ENCODE measurements around the gene NAGS. TPM values are rescaled to one million over a fixed set of nuclear protein-coding genes. Genes with fewer than 3 reads are reported as not detected.
"Not testable (repeated sequence)": the region's sequence is repeated elsewhere in the genome, so short reads cannot be mapped to it uniquely, and the experiment has no call there.

Gene NAGS
- polyA plus RNA-seq, 2 of the 4 experiments (the other 2 are of a cell fraction): 0.66 to 0.88 TPM

DNA sequence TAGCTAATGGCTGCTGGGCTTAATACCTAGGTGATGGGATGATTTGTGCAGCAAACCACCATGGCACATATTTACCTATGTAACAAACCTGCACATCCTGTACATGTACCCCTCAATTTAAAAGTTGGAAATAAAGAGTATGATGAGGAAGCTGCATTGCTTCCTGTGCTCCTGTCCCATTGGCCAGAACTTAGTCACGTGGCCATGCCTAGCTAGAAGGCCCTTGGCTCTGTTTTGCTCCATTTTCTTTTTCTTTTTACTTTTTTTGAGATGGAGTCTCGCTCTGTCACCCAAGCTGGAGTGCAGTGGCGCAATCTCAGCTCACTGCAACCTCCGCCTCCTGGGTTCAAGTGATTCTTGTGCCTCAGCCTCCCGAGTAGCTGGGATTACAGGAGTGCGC lies 43.1 kb upstream of the NAGS start:
- CTCF ChIA-PET: interaction anchor here (1.0 to 1.9 kb wide), 12 partner anchors 9 to 267 kb away, joined by 3 to 13 read pairs (median 4); no protein-coding TSS in a partner anchor

DNA sequence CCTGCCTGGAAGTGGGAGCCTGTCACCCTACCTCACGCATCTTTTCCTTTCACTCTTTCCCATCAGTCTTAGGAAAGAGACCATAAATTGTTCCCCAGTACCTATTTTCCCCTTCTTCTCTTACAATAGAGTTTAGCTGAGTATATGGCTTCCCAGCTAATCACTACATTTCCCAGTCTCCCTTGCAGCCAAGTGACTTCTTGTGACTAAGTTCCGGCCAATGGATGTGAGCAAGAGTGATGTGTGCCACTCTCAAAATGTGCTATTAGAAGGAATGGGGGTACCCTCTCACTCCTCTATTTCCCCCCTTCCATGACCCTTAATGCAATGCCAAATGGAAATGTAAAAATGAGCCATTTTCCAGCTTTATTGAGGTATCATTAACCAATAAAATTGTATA lies 42.5 kb upstream of the NAGS start:
- Histone ChIP-seq H3K4me3 (no peak overlapping the region), H3K9me3 (no peaks in the 10 kb centered on the region), H3K4me1 (no peaks in the 10 kb centered on the region), H3K27ac (no peak overlapping the region), H3K4me2 (no peak overlapping the region)
- TF ChIP-seq CBX8 (IDR thresholded peaks at IDR 0.05) (no peak), CBX2 (IDR thresholded peaks at IDR 0.05; ENCODE audit: borderline replicate concordance, low read depth) (no peak), MAFK (IDR thresholded peaks at IDR 0.05; ENCODE audit: partially characterized antibody) (no peak), ESRRA (IDR thresholded peaks at IDR 0.05; ENCODE audit: borderline replicate concordance, low read length) (no peak), RARB (CRISPR knock-in tag; IDR thresholded peaks at IDR 0.05) (no peak), MAZ (IDR thresholded peaks at IDR 0.05; ENCODE audit: borderline replicate concordance, low read depth, low read length) (no peak), GATA3 (IDR thresholded peaks at IDR 0.05; ENCODE audit: borderline replicate concordance) (no peak), HOXB5 (CRISPR knock-in tag; IDR thresholded peaks at IDR 0.05) (no peak), PHF8 (IDR thresholded peaks at IDR 0.05; ENCODE audit: borderline replicate concordance, low read depth) (no peak), EP300 (IDR thresholded peaks at IDR 0.05) (no peak), ZC3H11A (IDR thresholded peaks at IDR 0.05) (no peak), JUN (IDR thresholded peaks at IDR 0.05) (no peak), CHD4 (IDR thresholded peaks at IDR 0.05; ENCODE audit: borderline replicate concordance) (no peak), POLR2AphosphoS2 (conservative IDR thresholded peaks at IDR 0.05; ENCODE audit: low read length) (no peak)
- TF ChIP-seq, protein P1, sequence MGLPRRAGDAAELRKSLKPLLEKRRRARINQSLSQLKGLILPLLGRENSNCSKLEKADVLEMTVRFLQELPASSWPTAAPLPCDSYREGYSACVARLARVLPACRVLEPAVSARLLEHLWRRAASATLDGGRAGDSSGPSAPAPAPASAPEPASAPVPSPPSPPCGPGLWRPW (IDR thresholded peaks at IDR 0.05): no peak
- TF ChIP-seq, protein P2, sequence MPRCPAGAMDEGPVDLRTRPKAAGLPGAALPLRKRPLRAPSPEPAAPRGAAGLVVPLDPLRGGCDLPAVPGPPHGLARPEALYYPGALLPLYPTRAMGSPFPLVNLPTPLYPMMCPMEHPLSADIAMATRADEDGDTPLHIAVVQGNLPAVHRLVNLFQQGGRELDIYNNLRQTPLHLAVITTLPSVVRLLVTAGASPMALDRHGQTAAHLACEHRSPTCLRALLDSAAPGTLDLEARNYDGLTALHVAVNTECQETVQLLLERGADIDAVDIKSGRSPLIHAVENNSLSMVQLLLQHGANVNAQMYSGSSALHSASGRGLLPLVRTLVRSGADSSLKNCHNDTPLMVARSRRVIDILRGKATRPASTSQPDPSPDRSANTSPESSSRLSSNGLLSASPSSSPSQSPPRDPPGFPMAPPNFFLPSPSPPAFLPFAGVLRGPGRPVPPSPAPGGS (IDR thresholded peaks at IDR 0.05): no peak
- FAIRE-seq (no peak), ATAC-seq (no peak), DNase-seq (ENCODE audit: low read depth in 1 of 2, low spot score in 1 of 2) (no peak)
- CTCF ChIA-PET: interaction anchor here (0.6 to 1.9 kb wide), 12 partner anchors 8 to 83 kb away, joined by 3 to 13 read pairs (median 4); no protein-coding TSS in a partner anchor
- POLR2A ChIA-PET: no interaction called here
- WGBS (ENCODE audit: missing lambda C conversion rate): 92% methylated on average over 2 of the region's 2 CpGs

More for the DNA sequence above, 43.1 kb upstream of the NAGS start:
- H3K27ac ChIP-seq; DNase-seq (ENCODE audit: low read depth in 1 of 2, low spot score in 1 of 2); ATAC-seq; H3K4me3 ChIP-seq; H3K4me2 ChIP-seq; POLR2A ChIA-PET; H3K4me1 ChIP-seq; FAIRE-seq; H3K9me3 ChIP-seq: not testable (repeated sequence)
- TF ChIP-seq, protein P3, sequence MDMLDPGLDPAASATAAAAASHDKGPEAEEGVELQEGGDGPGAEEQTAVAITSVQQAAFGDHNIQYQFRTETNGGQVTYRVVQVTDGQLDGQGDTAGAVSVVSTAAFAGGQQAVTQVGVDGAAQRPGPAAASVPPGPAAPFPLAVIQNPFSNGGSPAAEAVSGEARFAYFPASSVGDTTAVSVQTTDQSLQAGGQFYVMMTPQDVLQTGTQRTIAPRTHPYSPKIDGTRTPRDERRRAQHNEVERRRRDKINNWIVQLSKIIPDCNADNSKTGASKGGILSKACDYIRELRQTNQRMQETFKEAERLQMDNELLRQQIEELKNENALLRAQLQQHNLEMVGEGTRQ (IDR thresholded peaks at IDR 0.05): peak; percentile 47
- 80% methylated on average over 6 of the region's 6 CpGs for WGBS (ENCODE audit: missing lambda C conversion rate)

DNA sequence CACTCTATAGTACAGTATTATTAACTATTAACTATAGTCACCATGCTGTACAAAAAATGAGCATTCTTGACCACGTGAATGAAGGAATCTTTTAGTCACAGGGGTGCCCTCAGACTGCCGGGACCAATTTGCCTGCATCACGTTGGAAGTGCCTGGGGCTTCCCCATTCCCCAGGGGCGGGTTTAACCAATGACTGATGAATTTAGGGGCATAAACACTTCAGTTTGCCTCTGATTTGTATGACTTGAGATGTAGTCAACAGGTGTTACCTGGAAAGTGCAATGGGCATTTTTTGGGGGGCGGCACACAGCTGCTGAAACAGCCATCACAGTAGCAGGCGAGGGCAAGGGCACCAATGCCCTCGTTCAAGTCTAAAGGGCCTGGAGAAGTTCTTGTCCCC lies 41.9 kb upstream of the NAGS start:
- ATAC-seq (no peak), FAIRE-seq (no peak), DNase-seq (ENCODE audit: low read depth in 1 of 2, low spot score in 1 of 2) (no peak)
- Histone ChIP-seq H3K4me2 (no peak overlapping the region), H3K4me1 (no peaks in the 10 kb centered on the region), H3K27ac (no peak overlapping the region), H3K9me3 (no peaks in the 10 kb centered on the region), H3K4me3 (no peak overlapping the region)
- 38% methylated on average over 7 of the region's 7 CpGs for WGBS (ENCODE audit: missing lambda C conversion rate)
- POLR2A ChIA-PET: no interaction called here
- TF ChIP-seq RAD21 (conservative IDR thresholded peaks at IDR 0.05 in 1 of 2, IDR thresholded peaks at IDR 0.05 in 1 of 2): no peak
- no peak for TF ChIP-seq SREBF2 (IDR thresholded peaks at IDR 0.05)
- TF ChIP-seq NR3C1 (IDR thresholded peaks at IDR 0.05): no peak
- no peak for TF ChIP-seq HOXA7 (CRISPR knock-in tag; IDR thresholded peaks at IDR 0.05)
- TF ChIP-seq ESRRA (IDR thresholded peaks at IDR 0.05; ENCODE audit: borderline replicate concordance, low read length): no peak
- no peak for TF ChIP-seq CBX8 (IDR thresholded peaks at IDR 0.05)
- TF ChIP-seq HOXB13 (CRISPR knock-in tag; IDR thresholded peaks at IDR 0.05; ENCODE audit: low read depth): no peak
- TF ChIP-seq HDAC2 (IDR thresholded peaks at IDR 0.05): no peak
- no peak for TF ChIP-seq HEYL (CRISPR knock-in tag; IDR thresholded peaks at IDR 0.05)
- CTCF ChIA-PET: interaction anchor here (0.6 to 2.8 kb wide), 13 partner anchors 8 to 85 kb away, joined by 3 to 19 read pairs (median 4); no protein-coding TSS in a partner anchor
